ENCODE data around the gene CRABP1.

The CRABP1 gene

DNA sequence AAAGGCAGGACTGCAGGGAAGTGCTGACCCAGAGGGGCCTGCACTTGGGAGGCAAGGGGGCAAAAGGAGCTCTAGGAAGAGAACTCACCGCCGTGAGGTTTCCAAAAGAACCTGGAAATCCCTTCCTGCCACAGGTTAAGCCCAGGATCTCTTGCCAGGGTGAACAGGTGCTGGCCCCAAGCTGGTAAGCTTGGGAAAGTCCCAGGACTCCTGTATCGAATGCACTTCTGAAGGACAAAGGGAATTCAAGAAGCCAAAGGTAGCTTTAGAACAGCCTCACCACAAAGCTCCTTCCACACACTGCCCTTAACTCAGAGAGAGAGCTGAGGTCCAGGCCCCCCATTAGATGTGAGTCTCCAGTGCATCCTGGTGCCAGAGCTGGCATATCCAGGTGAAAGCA is 28.9 kb upstream of the CRABP1 start:
- DNase-seq = no peak
- TF ChIP-seq GATA1 (IDR thresholded peaks at IDR 0.05; ENCODE audit: low read depth, low read length) = no peak
- TF ChIP-seq POLR2A (IDR thresholded peaks at IDR 0.05; ENCODE audit: low read length) = no peak

DNA sequence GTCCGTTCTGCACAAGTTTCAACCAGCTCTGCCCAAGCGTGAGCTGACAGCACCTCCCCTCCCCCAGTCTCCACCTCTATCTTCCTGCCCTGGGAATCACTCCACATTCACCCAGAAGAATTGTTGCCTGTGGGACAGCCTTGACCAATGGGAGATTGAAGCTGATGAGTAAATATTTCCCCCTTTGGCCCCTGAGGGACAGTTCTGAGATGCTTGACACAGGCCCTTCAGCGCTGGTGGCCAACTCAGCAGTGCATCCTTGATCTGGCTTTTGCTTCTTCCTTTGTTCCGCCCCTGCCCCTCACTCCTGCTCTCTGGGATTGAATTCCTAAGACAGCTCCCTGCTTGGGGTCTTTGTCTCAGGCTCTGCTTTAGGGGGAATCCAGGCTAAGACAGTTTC is 27.6 kb upstream of the CRABP1 start:
- no peak for DNase-seq
- no peak for TF ChIP-seq POLR2A (IDR thresholded peaks at IDR 0.05; ENCODE audit: low read length)
- TF ChIP-seq GATA1 (IDR thresholded peaks at IDR 0.05; ENCODE audit: low read depth, low read length) = no peak

DNA sequence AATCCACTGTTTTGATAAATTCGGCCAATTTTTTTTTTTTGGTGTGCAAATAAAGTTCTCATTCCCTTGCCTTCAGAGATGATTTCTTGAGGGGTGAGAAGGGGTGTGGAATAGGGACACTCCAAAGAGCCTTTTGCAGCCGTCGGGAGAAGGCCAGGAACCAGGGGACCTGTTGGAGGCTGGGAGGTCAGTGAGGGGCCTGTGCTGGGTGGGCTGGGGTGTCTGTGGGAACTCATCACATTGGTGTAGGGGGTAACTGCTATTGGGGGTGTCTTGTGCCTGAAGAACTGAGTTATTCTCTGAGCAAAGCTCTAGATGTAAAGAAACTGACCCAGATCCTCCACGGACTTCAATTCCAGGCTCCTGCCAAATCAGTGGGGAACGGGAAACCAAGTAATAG is 27.2 kb upstream of the CRABP1 start:
- no peak for DNase-seq
- no peak for TF ChIP-seq POLR2A (IDR thresholded peaks at IDR 0.05; ENCODE audit: low read length)
- TF ChIP-seq GATA1 (IDR thresholded peaks at IDR 0.05; ENCODE audit: low read depth, low read length) = no peak

DNA sequence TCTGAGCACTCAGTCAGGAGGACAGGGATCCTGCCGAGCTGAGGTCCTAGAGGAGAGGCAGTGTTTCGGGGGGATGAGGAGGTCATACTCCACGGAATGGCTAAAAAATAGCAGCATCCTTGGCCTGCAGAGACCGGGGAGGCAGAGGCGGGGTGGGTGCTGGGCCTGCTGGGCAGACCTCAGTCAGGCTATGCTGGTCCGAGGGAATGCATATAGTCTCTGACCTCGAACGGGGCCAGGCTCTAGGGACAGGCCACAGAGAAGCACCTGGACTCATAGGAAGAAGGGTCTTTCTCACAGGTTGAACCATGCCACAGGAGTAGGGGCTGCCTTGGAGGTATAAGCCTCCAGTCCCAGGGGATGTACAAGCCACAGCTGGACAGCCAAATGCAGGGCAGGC is 26.8 kb upstream of the CRABP1 start:
- TF ChIP-seq GATA1 (IDR thresholded peaks at IDR 0.05; ENCODE audit: low read depth, low read length) (no peak), POLR2A (IDR thresholded peaks at IDR 0.05; ENCODE audit: low read length) (no peak)
- no peak for DNase-seq

DNA sequence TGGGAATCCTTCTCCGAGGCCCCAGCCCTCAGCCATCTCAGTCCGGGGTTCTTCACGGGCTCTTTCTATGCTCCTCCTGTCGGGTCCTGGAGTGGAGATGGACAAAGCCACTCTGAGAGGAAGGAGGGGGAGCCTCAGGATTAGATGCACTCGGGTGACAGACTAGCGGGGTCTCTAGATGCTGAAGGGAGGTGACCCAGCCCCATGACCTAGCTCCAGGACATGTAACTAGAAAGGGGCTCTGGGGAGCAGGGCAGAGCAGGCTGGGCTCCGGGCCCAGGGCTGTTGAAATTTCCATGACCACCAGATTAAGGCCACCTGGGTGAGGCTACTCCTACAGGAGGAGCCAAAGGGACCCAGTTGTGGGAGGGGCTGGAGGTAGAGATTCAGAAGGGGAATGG is 26.0 kb upstream of the CRABP1 start:
- TF ChIP-seq GATA1 (IDR thresholded peaks at IDR 0.05; ENCODE audit: low read depth, low read length) (no peak), POLR2A (IDR thresholded peaks at IDR 0.05; ENCODE audit: low read length) (no peak)
- DNase-seq = no peak

DNA sequence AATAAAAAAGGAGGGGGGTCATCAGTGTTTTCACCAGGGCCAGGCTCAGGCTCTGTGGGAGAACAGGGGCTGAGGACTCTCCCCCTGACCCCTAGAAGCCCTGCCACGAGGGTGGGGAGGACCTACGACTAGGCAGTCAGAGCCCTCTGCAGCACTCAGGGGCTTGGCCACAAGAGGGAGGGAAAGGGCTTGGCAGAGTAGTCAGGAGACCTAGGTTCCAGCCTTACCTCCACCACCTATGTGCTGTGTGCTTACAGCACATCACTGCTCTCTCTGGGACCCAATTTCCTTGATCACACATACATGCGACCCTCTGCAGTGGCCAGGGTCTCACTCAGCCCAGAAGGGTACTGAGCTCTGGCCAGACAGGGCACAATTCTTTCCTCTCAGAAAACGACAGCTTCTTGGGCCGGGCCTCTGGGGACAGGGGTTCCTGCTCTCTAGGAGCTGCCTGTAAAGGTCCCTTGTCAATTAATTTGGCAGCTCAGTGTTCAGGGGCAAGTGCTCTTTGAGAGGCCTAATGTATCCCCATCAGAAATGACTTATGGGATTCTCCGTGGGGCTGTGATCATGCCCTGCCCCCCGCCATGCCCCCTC is 24.4 kb upstream of the CRABP1 start:
- peak; percentile 20 to 27 for DNase-seq
- TF ChIP-seq POLR2A (IDR thresholded peaks at IDR 0.05; ENCODE audit: low read length) = no peak
- no peak for TF ChIP-seq GATA1 (IDR thresholded peaks at IDR 0.05; ENCODE audit: low read depth, low read length)

DNA sequence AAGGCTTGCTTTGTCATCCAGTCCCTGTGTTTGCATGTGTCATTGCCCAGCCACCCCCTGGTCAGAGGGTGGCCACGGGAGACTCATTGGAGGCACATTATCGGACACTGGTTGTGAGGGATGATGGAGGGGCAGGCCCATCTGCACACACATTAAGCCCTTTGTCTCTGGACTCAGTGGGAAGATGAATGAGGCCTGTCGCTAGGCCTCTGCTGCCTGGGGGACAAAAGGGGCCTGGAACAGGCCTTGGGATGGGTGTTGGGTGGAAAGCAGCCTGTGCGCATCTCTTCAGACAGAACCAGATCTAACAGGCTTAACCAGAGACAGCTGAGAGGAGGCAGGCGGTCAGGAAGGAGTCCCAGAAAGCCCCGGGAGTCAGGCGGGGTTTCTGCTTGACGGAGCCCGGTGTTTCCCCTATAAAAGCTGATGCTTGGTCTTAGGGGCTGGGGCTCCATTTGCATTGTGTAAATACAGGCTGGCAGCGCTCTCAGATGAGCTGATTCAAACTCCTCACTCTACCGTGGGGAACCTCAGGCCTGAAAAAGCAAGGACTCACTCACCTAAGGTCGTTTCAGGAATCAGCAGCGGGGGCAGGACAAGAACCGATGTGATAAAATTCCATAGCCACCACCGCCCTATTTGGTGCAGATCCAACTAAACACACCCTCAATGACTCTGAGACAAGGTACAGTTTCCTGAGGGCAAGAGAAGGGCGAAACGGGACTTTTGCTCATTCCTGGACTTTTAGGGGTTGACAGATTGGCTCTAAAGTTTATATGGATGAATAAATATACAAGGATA is 23.7 kb upstream of the CRABP1 start:
- TF ChIP-seq POLR2A (IDR thresholded peaks at IDR 0.05; ENCODE audit: low read length) = no peak
- TF ChIP-seq GATA1 (IDR thresholded peaks at IDR 0.05; ENCODE audit: low read depth, low read length) = no peak
- peak in 1 of 2 experiments; percentile 21 for DNase-seq

DNA sequence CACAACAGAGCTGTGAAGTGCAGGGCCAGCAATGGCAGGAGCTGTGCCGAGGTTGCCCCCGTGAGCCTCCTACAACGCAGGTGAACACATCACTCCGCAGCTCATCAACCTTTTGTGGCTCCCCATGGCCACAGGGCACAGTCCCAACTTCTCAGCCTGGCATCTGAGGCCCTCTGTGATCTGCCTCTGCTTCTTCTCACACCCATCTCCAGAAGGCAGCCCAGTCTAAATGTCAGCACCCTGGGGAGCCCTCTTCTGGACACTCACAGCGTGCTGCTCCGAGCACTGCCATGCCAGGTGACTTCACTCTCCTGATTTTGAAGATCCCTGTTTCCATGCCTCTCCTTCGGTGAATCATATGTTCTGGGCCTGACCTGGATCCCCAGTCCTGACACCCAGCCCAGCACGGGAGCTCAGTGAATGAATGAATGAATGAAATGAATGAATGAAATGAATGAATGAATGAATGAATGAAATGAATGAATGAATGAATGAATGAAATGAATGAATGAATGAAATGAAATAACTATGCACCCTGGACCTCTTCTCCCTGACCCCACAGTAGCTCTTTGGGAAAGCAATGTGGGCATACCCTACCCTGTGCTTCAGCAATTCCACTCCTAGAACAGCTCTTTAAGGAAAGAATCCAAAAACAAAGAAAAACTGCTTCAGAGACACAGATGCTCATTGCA is 22.9 kb upstream of the CRABP1 start:
- peak; percentile 39 to 50 for DNase-seq
- TF ChIP-seq GATA1 (IDR thresholded peaks at IDR 0.05; ENCODE audit: low read depth, low read length) (no peak), POLR2A (IDR thresholded peaks at IDR 0.05; ENCODE audit: low read length) (no peak)

DNA sequence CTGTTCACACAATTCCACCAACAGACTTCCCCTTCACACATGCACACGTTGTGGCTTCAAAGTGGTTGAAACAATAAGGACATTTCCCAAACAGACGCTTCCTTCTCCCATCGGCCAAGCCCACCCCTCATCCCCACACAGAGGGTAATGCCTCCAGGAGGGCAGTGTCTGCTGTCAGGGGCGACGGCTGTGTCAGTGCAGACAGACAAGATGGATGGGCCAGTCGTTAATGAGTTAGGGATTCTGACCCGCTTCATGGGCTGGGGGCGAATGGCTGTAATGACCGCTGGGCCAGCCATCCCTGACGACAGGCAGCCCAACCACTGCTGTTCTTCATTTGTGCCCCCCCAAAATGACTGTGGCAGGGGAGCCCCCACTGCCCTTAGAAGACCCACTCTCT is 20.6 kb upstream of the CRABP1 start:
- TF ChIP-seq POLR2A (IDR thresholded peaks at IDR 0.05; ENCODE audit: low read length) (no peak), GATA1 (IDR thresholded peaks at IDR 0.05; ENCODE audit: low read depth, low read length) (no peak)
- no peak for DNase-seq

DNA sequence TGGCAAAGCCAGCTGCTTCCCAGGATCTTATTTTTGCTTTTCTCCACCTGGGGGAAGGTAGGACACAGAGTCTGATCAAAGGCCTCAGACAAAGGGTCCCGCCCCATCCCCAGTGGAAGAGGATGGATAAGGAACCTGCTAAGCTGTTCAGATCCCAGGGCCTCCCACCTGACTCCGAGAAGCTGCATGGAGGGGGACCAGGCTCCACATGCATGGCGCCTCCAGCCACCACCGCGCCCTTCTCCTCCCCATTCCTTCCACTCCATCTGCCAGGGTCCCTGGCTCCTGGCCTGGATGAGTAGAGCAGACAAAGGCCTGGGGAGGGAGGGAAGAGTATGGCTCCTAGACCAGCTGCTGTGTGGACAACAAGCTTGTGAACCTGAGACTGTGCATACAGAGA is 20.0 kb upstream of the CRABP1 start:
- TF ChIP-seq POLR2A (IDR thresholded peaks at IDR 0.05; ENCODE audit: low read length) = no peak
- TF ChIP-seq GATA1 (IDR thresholded peaks at IDR 0.05; ENCODE audit: low read depth, low read length) = no peak
- DNase-seq = no peak

DNA sequence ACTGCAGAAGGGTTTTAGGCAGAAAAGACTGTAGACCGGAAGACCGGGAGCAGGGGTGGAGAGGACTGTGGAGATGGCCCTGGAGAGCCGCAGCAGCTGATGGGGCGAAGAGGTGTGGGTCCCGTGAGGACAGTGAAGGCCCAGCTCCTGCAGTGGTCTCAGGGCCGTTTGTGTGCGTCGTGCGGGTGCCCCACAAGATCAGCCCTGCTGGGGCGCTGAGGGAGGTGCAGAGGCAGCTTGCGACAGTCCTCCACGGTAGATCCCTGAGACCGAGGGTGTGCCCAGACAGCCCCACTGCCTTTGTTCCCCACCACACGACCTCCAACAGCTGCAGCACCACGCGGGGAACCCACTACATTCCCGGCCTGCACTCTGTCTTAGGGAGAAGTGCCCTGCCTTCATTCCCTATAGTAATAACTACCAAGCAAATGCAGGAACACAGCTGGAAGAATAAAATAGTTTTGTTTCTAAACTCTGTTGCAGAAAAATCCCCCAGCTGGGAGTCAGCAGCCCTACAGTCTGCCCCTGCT is 19.0 kb upstream of the CRABP1 start:
- TF ChIP-seq GATA1 (IDR thresholded peaks at IDR 0.05; ENCODE audit: low read depth, low read length) (no peak), POLR2A (IDR thresholded peaks at IDR 0.05; ENCODE audit: low read length) (no peak)
- DNase-seq = no peak

DNA sequence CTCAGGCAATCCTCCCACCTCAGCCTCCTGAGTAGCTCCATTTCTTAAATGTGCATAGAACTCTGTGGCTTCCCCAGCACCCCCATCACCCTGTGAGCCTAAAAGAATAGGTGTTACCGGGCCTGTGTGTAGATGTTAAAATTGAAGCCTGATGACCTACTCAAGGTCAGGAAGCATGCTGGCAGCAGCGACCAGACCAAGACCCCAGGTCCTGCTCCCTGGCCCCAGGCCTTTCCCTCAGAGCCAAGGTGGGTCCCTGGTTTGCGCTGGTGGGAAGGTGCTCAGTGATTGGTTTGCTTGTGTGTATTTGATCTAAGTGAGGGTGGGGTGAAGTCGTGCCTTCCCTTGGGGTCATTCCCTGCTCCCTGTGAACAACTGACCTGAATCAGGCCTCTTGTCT is 18.4 kb upstream of the CRABP1 start:
- TF ChIP-seq GATA1 (IDR thresholded peaks at IDR 0.05; ENCODE audit: low read depth, low read length) (no peak), POLR2A (IDR thresholded peaks at IDR 0.05; ENCODE audit: low read length) (no peak)
- no peak for DNase-seq

DNA sequence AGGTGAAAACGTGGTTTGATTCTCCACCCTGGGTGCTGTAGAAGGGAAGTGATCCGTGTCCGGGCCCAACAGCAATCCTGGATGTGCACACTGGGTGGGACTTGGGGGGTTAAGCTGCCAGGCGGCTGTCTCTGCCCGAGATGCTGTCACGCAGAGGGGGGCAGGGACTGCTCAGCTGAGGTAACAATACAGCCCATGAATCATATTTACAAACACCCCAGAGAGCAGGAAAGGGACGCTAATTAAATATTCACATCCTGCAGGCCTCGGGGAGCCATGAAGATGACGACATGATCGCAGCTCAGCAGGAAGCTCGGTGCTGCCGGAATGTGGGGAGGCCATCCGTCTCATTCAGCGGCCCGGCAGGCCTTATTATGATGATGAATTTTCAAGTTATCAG is 17.9 kb upstream of the CRABP1 start:
- no peak for DNase-seq
- TF ChIP-seq POLR2A (IDR thresholded peaks at IDR 0.05; ENCODE audit: low read length) (no peak), GATA1 (IDR thresholded peaks at IDR 0.05; ENCODE audit: low read depth, low read length) (no peak)

Measured in erythroblast (primary cell).